Measurements from ENCODE around the gene PABPN1.
"Not testable (repeated sequence)": the region's sequence is repeated elsewhere in the genome, so short reads cannot be mapped to it uniquely, and the experiment has no call there.

The PABPN1 gene

GRCh38 chr14:23320584-23321571 lies at the start of gene PABPN1:
Gene PABPN1, plus strand, starts transcription at chr14:23321457. Its CDS starts 13 bp downstream, at chr14:23321470.
- no peak for TF ChIP-seq CTCF (conservative IDR thresholded peaks at IDR 0.05)
- H3K27ac ChIP-seq = peak within 1 kb of the TSS; percentile 94

GRCh38 chr14:23275412-23275811 lies 45.8 kb upstream of the PABPN1 start:
- H3K27ac ChIP-seq = no peak overlapping the region
- no peak for TF ChIP-seq CTCF (conservative IDR thresholded peaks at IDR 0.05)

GRCh38 chr14:23277189-23277588 lies 44.1 kb upstream of the PABPN1 start:
- H3K27ac ChIP-seq = no peak overlapping the region
- TF ChIP-seq CTCF (conservative IDR thresholded peaks at IDR 0.05) = no peak

GRCh38 chr14:23277928-23278327 lies 43.3 kb upstream of the PABPN1 start:
- not testable (repeated sequence) for H3K27ac ChIP-seq

GRCh38 chr14:23281247-23281646 lies 40.0 kb upstream of the PABPN1 start:
- H3K27ac ChIP-seq = no peak overlapping the region
- TF ChIP-seq CTCF (conservative IDR thresholded peaks at IDR 0.05) = no peak

GRCh38 chr14:23284654-23285529 lies 36.4 kb upstream of the PABPN1 start:
- TF ChIP-seq CTCF (conservative IDR thresholded peaks at IDR 0.05) = no peak

GRCh38 chr14:23285530-23286019 lies 35.7 kb upstream of the PABPN1 start:
- peak overlapping the region; percentile 79 for H3K27ac ChIP-seq
- TF ChIP-seq CTCF (conservative IDR thresholded peaks at IDR 0.05) = no peak

More at GRCh38 chr14:23284654-23285529, 36.4 kb upstream of the PABPN1 start:
- peak overlapping the region; percentile 79 for H3K27ac ChIP-seq
